HepG2 (cell line): Measurements from ENCODE around the gene RUNDC1. TPM values are rescaled to one million over a fixed set of nuclear protein-coding genes. Genes with fewer than 3 reads are reported as not detected.
A peak's percentile ranks its signal among the peaks of the same experiment; 100 is the strongest.

ENCODE experiments used
- CEBPZ ChIP-seq: IDR thresholded peaks from 2 replicates; pipeline ENCODE4 v1.6.1; 2012; ENCODE audit warnings: low read length, improper control_type of control experiment
- CERS6 ChIP-seq: sonication (generic); formaldehyde crosslinking; IDR thresholded peaks from 2 replicates; pipeline ENCODE4 v1.5.0; 2020; ENCODE audit warnings: missing genetic modification reagents
- FOXO4 ChIP-seq: sonication (generic); formaldehyde crosslinking; conservative IDR thresholded peaks from 2 replicates; pipeline ENCODE4 v1.8.1; 2023; ENCODE audit warnings: missing genetic modification reagents
- LRRFIP1 ChIP-seq: sonication (generic); formaldehyde crosslinking; conservative IDR thresholded peaks from 2 replicates; pipeline ENCODE4 v1.4.0; 2020; ENCODE audit warnings: missing genetic modification reagents
- MAFF ChIP-seq: IDR thresholded peaks from 2 replicates; pipeline ENCODE4 v1.6.1; 2011; ENCODE audit warnings: low read depth, low read length, improper control_type of control experiment
- MBNL3 ChIP-seq: fragments of 250-450 bp; sonication (Bioruptor Pico); conservative IDR thresholded peaks from 2 replicates; pipeline ENCODE4 v1.8.0; 2022; ENCODE audit warnings: mild to moderate bottlenecking, inconsistent platforms
- NBN ChIP-seq: fragments of 450-650 bp; conservative IDR thresholded peaks from 2 replicates; pipeline ENCODE4 v1.6.1; 2017
- NCOA2 ChIP-seq: sonication (generic); formaldehyde crosslinking; IDR thresholded peaks from 2 replicates; pipeline ENCODE4 v1.8.0; 2022; ENCODE audit warnings: inconsistent platforms
- NFKBIZ ChIP-seq: IDR thresholded peaks from 2 replicates; pipeline ENCODE4 v1.6.1; 2018; ENCODE audit warnings: missing genetic modification reagents, missing compliant biosample characterization
- PCBP1 ChIP-seq: fragments of 200-400 bp; formaldehyde crosslinking; IDR thresholded peaks from 2 replicates; pipeline ENCODE4 v1.6.1; 2017; ENCODE audit warnings: mild to moderate bottlenecking, low read depth, low read length, borderline replicate concordance
- PHF20 ChIP-seq: sonication (generic); formaldehyde crosslinking; IDR thresholded peaks from 2 replicates; pipeline ENCODE4 v1.5.0; 2020; ENCODE audit warnings: mild to moderate bottlenecking, missing genetic modification reagents
- RARA ChIP-seq: IDR thresholded peaks from 2 replicates; pipeline ENCODE4 v1.6.1; 2016; ENCODE audit warnings: missing genetic modification reagents, missing compliant biosample characterization
- ZFP1 ChIP-seq: IDR thresholded peaks from 2 replicates; pipeline ENCODE4 v1.6.1; 2016
- ZNF101 ChIP-seq: sonication (generic); formaldehyde crosslinking; IDR thresholded peaks from 2 replicates; pipeline ENCODE4 v1.4.0; 2020; ENCODE audit warnings: mild to moderate bottlenecking, low read depth, missing genetic modification reagents, borderline replicate concordance
- ZNF18 ChIP-seq: sonication (generic); formaldehyde crosslinking; IDR thresholded peaks from 2 replicates; pipeline ENCODE4 v1.8.0; 2022; ENCODE audit warnings: mild to moderate bottlenecking, missing genetic modification reagents; ENCODE audit not compliant: insufficient replicate concordance
- ZNF207 ChIP-seq: fragments of 450-650 bp; IDR thresholded peaks from 2 replicates; pipeline ENCODE4 v1.6.1; 2016; ENCODE audit warnings: antibody characterized with exemption, borderline replicate concordance
- ZNF720 ChIP-seq: sonication (generic); formaldehyde crosslinking; IDR thresholded peaks from 2 replicates; pipeline ENCODE4 v1.4.0; 2020; ENCODE audit warnings: missing genetic modification reagents
- polyA plus RNA-seq, 8 experiments: library from polyadenylated mRNA; depleted of rRNA in 3 of 8; stranded (reverse) in 7 of 8; unstranded in 1 of 8; fragments of >200 nt; fragmentation: Illumina TruSeq in 4 of 8; extraction: Trizol in 4 of 8; gene quantifications; 2 replicates each; pipeline versions ENCODE4 v1.2.1 to v1.2.3, GENCODE V29; 2011 to 2016; ENCODE audit warnings: low read depth in 4 of 8, missing spikeins in 1 of 8, mixed read lengths in 1 of 8; ENCODE audit not compliant: insufficient read depth in 1 of 8
- total RNA-seq, 5 experiments: library from RNA; depleted of rRNA; stranded (reverse); fragments of >200 nt; fragmentation: Illumina TruSeq; extraction: Trizol; gene quantifications; 2 replicates each; pipeline ENCODE4 v1.2.3, GENCODE V29; 2016; ENCODE audit warnings: low read depth in 1 of 5

Gene RUNDC1
- total and polyA plus RNA-seq, 2 of the 13 experiments (the other 11 are each of a cell fraction or from before 2014, with no cell fraction given), result 10.3 to 11.4 TPM

GRCh38 chr17:43021741-43022512 lies 41.6 kb downstream of the RUNDC1 start, which contains the start of gene VAT1 (continued):
- TF ChIP-seq ZNF18 (CRISPR knock-in tag) (peak; percentile 96), PCBP1 (no peak), ZFP1 (peak; percentile 24; the same call in 1 of the 2 replicates), ZNF207 (no peak), NCOA2 (CRISPR knock-in tag) (no peak), RARA (CRISPR knock-in tag) (peak; percentile 4; the same call in 1 of the 2 replicates), CERS6 (CRISPR knock-in tag) (peak; percentile 91; the same call in 1 of the 2 replicates), FOXO4 (peak; percentile 98; the same call in 1 of the 2 replicates), LRRFIP1 (no peak), ZNF101 (CRISPR knock-in tag) (0 out of 2 replicates have a peak, but pooled peaks have one; percentile 78), MBNL3 (CRISPR knock-in tag) (no peak), NBN (no peak), PHF20 (CRISPR knock-in tag) (no peak; the same call in 1 of the 2 replicates), NFKBIZ (CRISPR knock-in tag) (no peak), MAFF (no peak), ZNF720 (CRISPR knock-in tag) (no peak), CEBPZ (no peak)
